C4-2B (cell line): ENCODE results near the gene DPYSL4.

Experiments
- ZFX ChIP-seq: fragments of 450-650 bp; IDR thresholded peaks from 2 replicates; pipeline ENCODE4 v1.6.1; 2017
- TF ChIP-seq, protein P1 (sequence below): fragments of 450-650 bp; conservative IDR thresholded peaks from 2 replicates; pipeline ENCODE4 v1.5.1; 2017; ENCODE audit warnings: mild to moderate bottlenecking

DNA sequence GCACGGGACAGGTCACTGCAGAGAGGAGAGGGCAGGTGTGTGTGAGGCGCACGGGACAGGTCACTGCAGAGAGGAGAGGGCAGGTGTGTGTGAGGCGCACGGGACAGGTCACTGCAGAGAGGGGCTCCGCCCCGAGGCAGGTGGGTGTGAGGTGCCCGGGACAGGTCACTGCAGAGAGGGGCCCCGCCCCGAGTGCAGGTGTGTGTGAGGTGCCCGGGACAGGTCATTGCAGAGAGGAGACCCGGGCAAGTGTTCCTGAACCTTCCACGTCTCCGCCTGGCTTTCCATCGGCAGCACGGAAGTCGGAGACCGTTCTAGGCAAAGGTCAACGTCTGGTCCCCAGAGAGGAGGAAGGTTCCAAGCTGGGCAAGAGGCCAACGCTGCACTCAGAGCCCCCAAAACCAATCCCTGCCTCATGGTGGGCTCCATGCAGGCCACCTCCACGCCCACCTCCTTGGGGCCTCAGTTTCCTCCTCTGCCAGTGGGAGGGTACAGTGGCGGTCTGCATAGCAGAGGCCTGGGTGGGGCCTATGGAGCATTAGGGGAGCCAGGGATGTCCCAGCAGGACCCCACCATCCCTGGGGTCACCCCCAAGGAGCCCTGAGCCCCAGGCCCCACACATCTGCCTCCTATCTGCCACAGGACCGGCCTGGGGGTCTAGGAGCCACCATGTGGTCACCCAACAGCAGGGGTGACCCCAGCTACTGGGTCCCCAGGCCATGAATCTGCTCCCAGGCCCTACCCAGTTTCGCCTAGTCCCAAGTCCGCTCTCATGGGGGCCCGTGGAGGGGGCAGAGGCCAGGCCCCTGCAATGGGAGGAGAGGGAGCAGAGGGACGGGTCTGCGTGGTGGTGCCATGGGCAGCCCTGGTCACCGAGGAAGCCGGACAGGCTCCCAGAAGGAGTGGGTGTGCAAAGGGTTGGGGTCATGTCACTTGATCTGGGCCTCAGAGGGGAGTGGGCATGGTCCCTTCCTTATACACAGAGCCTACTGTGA is 64.0 kb downstream of the DPYSL4 start:
- TF ChIP-seq, protein P1, sequence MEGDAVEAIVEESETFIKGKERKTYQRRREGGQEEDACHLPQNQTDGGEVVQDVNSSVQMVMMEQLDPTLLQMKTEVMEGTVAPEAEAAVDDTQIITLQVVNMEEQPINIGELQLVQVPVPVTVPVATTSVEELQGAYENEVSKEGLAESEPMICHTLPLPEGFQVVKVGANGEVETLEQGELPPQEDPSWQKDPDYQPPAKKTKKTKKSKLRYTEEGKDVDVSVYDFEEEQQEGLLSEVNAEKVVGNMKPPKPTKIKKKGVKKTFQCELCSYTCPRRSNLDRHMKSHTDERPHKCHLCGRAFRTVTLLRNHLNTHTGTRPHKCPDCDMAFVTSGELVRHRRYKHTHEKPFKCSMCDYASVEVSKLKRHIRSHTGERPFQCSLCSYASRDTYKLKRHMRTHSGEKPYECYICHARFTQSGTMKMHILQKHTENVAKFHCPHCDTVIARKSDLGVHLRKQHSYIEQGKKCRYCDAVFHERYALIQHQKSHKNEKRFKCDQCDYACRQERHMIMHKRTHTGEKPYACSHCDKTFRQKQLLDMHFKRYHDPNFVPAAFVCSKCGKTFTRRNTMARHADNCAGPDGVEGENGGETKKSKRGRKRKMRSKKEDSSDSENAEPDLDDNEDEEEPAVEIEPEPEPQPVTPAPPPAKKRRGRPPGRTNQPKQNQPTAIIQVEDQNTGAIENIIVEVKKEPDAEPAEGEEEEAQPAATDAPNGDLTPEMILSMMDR, result no peak
- no peak for TF ChIP-seq ZFX
